HepG2 (cell line): ENCODE data around the gene IWS1. TPM values are rescaled to one million over a fixed set of nuclear protein-coding genes. Genes with fewer than 3 reads are reported as not detected.

Experiments
- ATRX ChIP-seq: sonication (generic); formaldehyde crosslinking; IDR thresholded peaks from 2 replicates; pipeline ENCODE4 v1.4.0; 2020; ENCODE audit warnings: missing genetic modification reagents, borderline replicate concordance
- MTF2 ChIP-seq: sonication (generic); formaldehyde crosslinking; IDR thresholded peaks from 2 replicates; pipeline ENCODE4 v1.5.0; 2020; ENCODE audit warnings: missing genetic modification reagents, borderline replicate concordance
- MXD4 ChIP-seq: IDR thresholded peaks from 2 replicates; pipeline ENCODE4 v1.6.1; 2016; ENCODE audit warnings: mild to moderate bottlenecking, missing biosample characterization, missing genetic modification reagents
- NFE2L2 ChIP-seq: fragments of 150-350 bp; IDR thresholded peaks from 2 replicates; pipeline ENCODE4 v1.6.1; 2014; ENCODE audit warnings: low read length
- NR3C1 ChIP-seq: sonication (generic); formaldehyde crosslinking; IDR thresholded peaks from 2 replicates; pipeline ENCODE4 v1.4.0; 2020; ENCODE audit warnings: missing genetic modification reagents
- SATB2 ChIP-seq: sonication (generic); formaldehyde crosslinking; IDR thresholded peaks from 2 replicates; pipeline ENCODE4 v1.5.0; 2020; ENCODE audit warnings: missing genetic modification reagents
- SMAD3 ChIP-seq: sonication (generic); formaldehyde crosslinking; IDR thresholded peaks from 2 replicates; pipeline ENCODE4 v1.4.0; 2020; ENCODE audit warnings: missing genetic modification reagents
- SRY ChIP-seq: sonication (generic); formaldehyde crosslinking; IDR thresholded peaks from 2 replicates; pipeline ENCODE4 v1.8.0; 2022; ENCODE audit warnings: mild to moderate bottlenecking, missing genetic modification reagents
- TAF1 ChIP-seq: sonication (generic); formaldehyde crosslinking; IDR thresholded peaks from 2 replicates; pipeline ENCODE4 v1.4.0; 2020; ENCODE audit warnings: missing genetic modification reagents
- ZNF317 ChIP-seq: sonication (generic); formaldehyde crosslinking; IDR thresholded peaks from 2 replicates; pipeline ENCODE4 v1.5.0; 2020; ENCODE audit warnings: mild to moderate bottlenecking, missing genetic modification reagents
- ZNF543 ChIP-seq: sonication (generic); formaldehyde crosslinking; IDR thresholded peaks from 2 replicates; pipeline ENCODE4 v1.4.0; 2020; ENCODE audit warnings: mild to moderate bottlenecking, missing genetic modification reagents
- polyA plus RNA-seq, 8 experiments: library from polyadenylated mRNA; depleted of rRNA in 3 of 8; stranded (reverse) in 7 of 8; unstranded in 1 of 8; fragments of >200 nt; fragmentation: Illumina TruSeq in 4 of 8; extraction: Trizol in 4 of 8; gene quantifications; 2 replicates each; pipeline versions ENCODE4 v1.2.1 to v1.2.3, GENCODE V29; 2011 to 2016; ENCODE audit warnings: low read depth in 4 of 8, missing spikeins in 1 of 8, mixed read lengths in 1 of 8; ENCODE audit not compliant: insufficient read depth in 1 of 8
- total RNA-seq, 5 experiments: library from RNA; depleted of rRNA; stranded (reverse); fragments of >200 nt; fragmentation: Illumina TruSeq; extraction: Trizol; gene quantifications; 2 replicates each; pipeline ENCODE4 v1.2.3, GENCODE V29; 2016; ENCODE audit warnings: low read depth in 1 of 5
- TF ChIP-seq, protein P1 (sequence below): sonication (generic); formaldehyde crosslinking; IDR thresholded peaks from 2 replicates; pipeline ENCODE4 v1.4.0; 2020; ENCODE audit warnings: missing genetic modification reagents; ENCODE audit errors: not compliant biosample characterization
- TF ChIP-seq, protein P2 (sequence below): sonication (generic); formaldehyde crosslinking; IDR thresholded peaks from 2 replicates; pipeline ENCODE4 v1.4.0; 2020; ENCODE audit warnings: mild to moderate bottlenecking, missing genetic modification reagents
- TF ChIP-seq, protein P3 (sequence below): sonication (generic); formaldehyde crosslinking; IDR thresholded peaks from 2 replicates; pipeline ENCODE4 v1.5.1; 2020; ENCODE audit warnings: mild to moderate bottlenecking, missing genetic modification reagents, borderline replicate concordance
- TF ChIP-seq, protein P4 (sequence below): sonication (generic); formaldehyde crosslinking; IDR thresholded peaks from 2 replicates; pipeline ENCODE4; 2020; ENCODE audit warnings: missing genetic modification reagents, mild to moderate bottlenecking, borderline replicate concordance
- TF ChIP-seq, protein P5 (sequence below): sonication (generic); formaldehyde crosslinking; IDR thresholded peaks from 2 replicates; pipeline ENCODE4 v1.9.0; 2022; ENCODE audit warnings: missing genetic modification reagents, mild to moderate bottlenecking, borderline replicate concordance
- TF ChIP-seq, protein P6 (sequence below): IDR thresholded peaks from 2 replicates; pipeline ENCODE4 v1.6.1; 2016; ENCODE audit warnings: control low read depth
- TF ChIP-seq, protein P7 (sequence below): sonication (generic); formaldehyde crosslinking; conservative IDR thresholded peaks from 2 replicates; pipeline ENCODE4 v1.8.0; 2022; ENCODE audit warnings: mild to moderate bottlenecking, moderate library complexity, missing genetic modification reagents

IWS1 gene
- total and polyA plus RNA-seq, 2 of the 13 experiments (the other 11 are each of a cell fraction or from before 2014, with no cell fraction given): 28.9 to 62.3 TPM

DNA sequence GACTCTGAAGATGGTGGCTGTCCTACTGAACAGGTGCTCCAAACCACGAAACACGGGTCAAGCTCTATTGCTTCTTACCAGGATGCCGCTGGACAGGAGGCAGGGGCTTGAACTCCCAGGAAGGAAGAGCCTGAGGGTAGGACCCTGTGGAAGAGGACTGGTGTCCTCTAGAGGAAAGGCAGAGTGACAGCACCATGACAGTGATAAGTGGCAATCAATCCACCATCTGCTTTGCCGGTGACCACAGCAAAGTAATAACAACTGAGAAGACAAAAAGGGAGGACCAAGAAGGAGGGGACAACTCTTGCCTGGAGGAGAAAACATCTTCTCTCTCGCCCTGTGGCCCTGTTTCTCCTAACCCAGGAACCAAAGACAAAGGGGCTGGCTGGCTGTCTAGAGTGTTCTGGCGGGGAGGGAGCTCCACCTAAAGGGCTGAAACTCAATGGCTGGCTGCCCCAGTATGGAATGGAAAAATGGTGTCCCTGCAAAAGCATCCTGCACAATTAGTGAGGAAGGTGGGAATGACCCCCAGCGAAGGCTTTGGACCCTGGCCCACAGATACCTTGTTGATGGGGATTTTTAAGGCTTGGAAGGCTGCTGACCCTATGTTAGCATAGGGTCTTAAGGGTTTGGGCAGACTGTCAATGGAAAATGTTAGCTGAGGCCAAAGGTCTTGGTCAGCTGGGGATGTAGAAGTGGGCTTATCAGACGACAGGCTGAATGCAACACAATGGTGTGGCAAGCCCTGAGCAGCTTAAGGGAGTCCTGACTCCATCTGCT, 72.7 kb downstream of the IWS1 start (continued):
- TF ChIP-seq NFE2L2: no peak
- 0 out of 2 replicates have a peak, but pooled peaks have one; percentile 56 for TF ChIP-seq ZNF543 (CRISPR knock-in tag)
- TF ChIP-seq, protein P1, sequence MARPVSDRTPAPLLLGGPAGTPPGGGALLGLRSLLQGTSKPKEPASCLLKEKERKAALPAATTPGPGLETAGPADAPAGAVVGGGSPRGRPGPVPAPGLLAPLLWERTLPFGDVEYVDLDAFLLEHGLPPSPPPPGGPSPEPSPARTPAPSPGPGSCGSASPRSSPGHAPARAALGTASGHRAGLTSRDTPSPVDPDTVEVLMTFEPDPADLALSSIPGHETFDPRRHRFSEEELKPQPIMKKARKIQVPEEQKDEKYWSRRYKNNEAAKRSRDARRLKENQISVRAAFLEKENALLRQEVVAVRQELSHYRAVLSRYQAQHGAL: no peak
- TF ChIP-seq NR3C1 (CRISPR knock-in tag): no peak
- TF ChIP-seq, protein P2, sequence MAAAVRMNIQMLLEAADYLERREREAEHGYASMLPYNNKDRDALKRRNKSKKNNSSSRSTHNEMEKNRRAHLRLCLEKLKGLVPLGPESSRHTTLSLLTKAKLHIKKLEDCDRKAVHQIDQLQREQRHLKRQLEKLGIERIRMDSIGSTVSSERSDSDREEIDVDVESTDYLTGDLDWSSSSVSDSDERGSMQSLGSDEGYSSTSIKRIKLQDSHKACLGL: peak; percentile 41; the same call in 1 of the 2 replicates
- TF ChIP-seq MXD4 (CRISPR knock-in tag): peak; percentile 23; the same call in 1 of the 2 replicates
- TF ChIP-seq SATB2 (CRISPR knock-in tag): no peak
- TF ChIP-seq, protein P3, sequence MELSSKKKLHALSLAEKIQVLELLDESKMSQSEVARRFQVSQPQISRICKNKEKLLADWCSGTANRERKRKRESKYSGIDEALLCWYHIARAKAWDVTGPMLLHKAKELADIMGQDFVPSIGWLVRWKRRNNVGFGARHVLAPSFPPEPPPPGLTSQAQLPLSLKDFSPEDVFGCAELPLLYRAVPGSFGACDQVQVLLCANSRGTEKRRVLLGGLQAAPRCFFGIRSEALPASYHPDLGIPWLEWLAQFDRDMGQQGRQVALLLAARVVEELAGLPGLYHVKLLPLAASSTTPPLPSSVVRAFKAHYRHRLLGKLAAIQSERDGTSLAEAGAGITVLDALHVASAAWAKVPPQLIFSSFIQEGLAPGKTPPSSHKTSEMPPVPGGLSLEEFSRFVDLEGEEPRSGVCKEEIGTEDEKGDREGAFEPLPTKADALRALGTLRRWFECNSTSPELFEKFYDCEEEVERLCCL: no peak
- TF ChIP-seq, protein P4, sequence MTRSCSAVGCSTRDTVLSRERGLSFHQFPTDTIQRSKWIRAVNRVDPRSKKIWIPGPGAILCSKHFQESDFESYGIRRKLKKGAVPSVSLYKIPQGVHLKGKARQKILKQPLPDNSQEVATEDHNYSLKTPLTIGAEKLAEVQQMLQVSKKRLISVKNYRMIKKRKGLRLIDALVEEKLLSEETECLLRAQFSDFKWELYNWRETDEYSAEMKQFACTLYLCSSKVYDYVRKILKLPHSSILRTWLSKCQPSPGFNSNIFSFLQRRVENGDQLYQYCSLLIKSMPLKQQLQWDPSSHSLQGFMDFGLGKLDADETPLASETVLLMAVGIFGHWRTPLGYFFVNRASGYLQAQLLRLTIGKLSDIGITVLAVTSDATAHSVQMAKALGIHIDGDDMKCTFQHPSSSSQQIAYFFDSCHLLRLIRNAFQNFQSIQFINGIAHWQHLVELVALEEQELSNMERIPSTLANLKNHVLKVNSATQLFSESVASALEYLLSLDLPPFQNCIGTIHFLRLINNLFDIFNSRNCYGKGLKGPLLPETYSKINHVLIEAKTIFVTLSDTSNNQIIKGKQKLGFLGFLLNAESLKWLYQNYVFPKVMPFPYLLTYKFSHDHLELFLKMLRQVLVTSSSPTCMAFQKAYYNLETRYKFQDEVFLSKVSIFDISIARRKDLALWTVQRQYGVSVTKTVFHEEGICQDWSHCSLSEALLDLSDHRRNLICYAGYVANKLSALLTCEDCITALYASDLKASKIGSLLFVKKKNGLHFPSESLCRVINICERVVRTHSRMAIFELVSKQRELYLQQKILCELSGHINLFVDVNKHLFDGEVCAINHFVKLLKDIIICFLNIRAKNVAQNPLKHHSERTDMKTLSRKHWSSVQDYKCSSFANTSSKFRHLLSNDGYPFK (CRISPR knock-in tag): peak; percentile 58; the same call in 1 of the 2 replicates
- TF ChIP-seq, protein P5, sequence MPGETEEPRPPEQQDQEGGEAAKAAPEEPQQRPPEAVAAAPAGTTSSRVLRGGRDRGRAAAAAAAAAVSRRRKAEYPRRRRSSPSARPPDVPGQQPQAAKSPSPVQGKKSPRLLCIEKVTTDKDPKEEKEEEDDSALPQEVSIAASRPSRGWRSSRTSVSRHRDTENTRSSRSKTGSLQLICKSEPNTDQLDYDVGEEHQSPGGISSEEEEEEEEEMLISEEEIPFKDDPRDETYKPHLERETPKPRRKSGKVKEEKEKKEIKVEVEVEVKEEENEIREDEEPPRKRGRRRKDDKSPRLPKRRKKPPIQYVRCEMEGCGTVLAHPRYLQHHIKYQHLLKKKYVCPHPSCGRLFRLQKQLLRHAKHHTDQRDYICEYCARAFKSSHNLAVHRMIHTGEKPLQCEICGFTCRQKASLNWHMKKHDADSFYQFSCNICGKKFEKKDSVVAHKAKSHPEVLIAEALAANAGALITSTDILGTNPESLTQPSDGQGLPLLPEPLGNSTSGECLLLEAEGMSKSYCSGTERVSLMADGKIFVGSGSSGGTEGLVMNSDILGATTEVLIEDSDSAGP (CRISPR knock-in tag): peak; percentile 90
- no peak; the same call in 1 of the 2 replicates for TF ChIP-seq TAF1 (CRISPR knock-in tag)
- TF ChIP-seq SMAD3: no peak; the same call in 1 of the 2 replicates
- TF ChIP-seq, protein P6, sequence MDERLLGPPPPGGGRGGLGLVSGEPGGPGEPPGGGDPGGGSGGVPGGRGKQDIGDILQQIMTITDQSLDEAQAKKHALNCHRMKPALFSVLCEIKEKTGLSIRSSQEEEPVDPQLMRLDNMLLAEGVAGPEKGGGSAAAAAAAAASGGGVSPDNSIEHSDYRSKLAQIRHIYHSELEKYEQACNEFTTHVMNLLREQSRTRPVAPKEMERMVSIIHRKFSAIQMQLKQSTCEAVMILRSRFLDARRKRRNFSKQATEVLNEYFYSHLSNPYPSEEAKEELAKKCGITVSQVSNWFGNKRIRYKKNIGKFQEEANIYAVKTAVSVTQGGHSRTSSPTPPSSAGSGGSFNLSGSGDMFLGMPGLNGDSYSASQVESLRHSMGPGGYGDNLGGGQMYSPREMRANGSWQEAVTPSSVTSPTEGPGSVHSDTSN (CRISPR knock-in tag): no peak; the same call in 1 of the 2 replicates
- TF ChIP-seq MTF2: no peak
- TF ChIP-seq, protein P7, sequence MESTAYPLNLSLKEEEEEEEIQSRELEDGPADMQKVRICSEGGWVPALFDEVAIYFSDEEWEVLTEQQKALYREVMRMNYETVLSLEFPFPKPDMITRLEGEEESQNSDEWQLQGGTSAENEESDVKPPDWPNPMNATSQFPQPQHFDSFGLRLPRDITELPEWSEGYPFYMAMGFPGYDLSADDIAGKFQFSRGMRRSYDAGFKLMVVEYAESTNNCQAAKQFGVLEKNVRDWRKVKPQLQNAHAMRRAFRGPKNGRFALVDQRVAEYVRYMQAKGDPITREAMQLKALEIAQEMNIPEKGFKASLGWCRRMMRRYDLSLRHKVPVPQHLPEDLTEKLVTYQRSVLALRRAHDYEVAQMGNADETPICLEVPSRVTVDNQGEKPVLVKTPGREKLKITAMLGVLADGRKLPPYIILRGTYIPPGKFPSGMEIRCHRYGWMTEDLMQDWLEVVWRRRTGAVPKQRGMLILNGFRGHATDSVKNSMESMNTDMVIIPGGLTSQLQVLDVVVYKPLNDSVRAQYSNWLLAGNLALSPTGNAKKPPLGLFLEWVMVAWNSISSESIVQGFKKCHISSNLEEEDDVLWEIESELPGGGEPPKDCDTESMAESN (CRISPR knock-in tag): no peak; the same call in 1 of the 2 replicates
- TF ChIP-seq ATRX: no peak
- 0 out of 2 replicates have a peak, but pooled peaks have one; percentile 16 for TF ChIP-seq ZNF317 (CRISPR knock-in tag)
- 0 out of 2 replicates have a peak, but pooled peaks have one; percentile 37 for TF ChIP-seq SRY
